Mammary epithelial cell (primary cell): ENCODE results near the gene PTGES3L.

ENCODE experiments used
- CTCF ChIP-seq, 2 donors: IDR thresholded peaks in 1 of 2; conservative IDR thresholded peaks in 1 of 2; 2 replicates each; pipeline ENCODE4 v1.5.1; 2011 to 2012; ENCODE audit warnings: inconsistent platforms in 2 of 2, low read length in 2 of 2, mild to moderate bottlenecking in 2 of 2, control low read depth in 1 of 2, low read depth in 1 of 2; ENCODE audit not compliant: insufficient read depth in 1 of 2; ENCODE audit errors: extremely low read depth in 1 of 2
- EZH2 ChIP-seq: IDR thresholded peaks from 2 replicates; pipeline ENCODE4 v1.6.1; 2012; ENCODE audit warnings: low read length, inconsistent platforms, borderline replicate concordance

- TF ChIP-seq CTCF (conservative IDR thresholded peaks at IDR 0.05 in 1 of 2, IDR thresholded peaks at IDR 0.05 in 1 of 2; ENCODE audit: extremely low read depth in 1 of 2, insufficient read depth in 1 of 2, low read depth in 1 of 2, low read length in 2 of 2) (no peak), EZH2 (no peak)
Observed at GRCh38 chr17:42929497-42929844, 50.4 kb downstream of the PTGES3L start.
